ENCODE results near the gene NEK6.

The NEK6 gene

DNA sequence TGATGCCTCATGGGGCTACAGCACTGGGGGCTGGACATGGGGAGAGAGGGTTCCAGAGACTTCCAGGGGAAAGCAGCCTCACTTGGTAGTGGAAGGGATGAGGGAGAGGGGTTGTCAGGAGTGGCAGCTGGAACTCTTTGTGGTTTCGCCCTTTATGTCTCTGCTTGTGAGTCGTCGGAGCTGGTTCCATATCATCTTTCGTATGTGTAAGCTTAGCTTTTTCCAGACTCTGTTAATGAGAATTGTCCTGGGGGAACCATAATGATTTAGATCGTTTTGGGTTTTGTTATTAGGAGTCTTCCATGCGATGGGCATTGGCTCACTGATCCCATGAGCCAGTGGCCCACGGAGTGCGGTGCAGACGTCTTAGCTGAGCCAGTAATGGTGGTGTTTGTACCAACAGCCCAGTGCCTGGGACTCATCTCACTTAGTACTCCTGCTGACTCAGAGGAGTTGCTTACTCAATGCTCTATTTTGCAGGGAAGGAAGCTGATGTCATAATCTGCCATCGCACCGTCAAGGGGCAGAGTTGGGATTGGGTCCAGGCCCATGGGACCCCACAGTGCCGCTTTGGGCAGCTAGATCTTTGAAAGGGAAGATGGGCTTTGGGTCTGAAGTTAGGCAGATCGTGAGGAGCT, 48.5 kb downstream of the NEK6 start:
- no peak overlapping the region for H3K4me3 ChIP-seq (ENCODE audit: low read depth in 1 of 2, low read length in 2 of 2)
- H3K4me1 ChIP-seq (ENCODE audit: insufficient read depth, low read length): no peaks in the 10 kb centered on the region
- no peaks in the 10 kb centered on the region for H3K27me3 ChIP-seq (ENCODE audit: control insufficient read depth in 1 of 2, insufficient read depth in 2 of 2, low read length in 2 of 2)
- H3K9ac ChIP-seq (ENCODE audit: low read length): no peak overlapping the region
- H3K36me3 ChIP-seq (ENCODE audit: insufficient read depth, low read length): peaks cover 17% of the 10 kb centered on the region
- H3K27ac ChIP-seq (ENCODE audit: low read depth, low read length): no peak overlapping the region
- no peaks in the 10 kb centered on the region for H3K9me3 ChIP-seq (ENCODE audit: low read length)

- no peaks in the 10 kb centered on the region for H3K4me1 ChIP-seq (ENCODE audit: insufficient read depth, low read length)
- H3K27me3 ChIP-seq (ENCODE audit: control insufficient read depth in 1 of 2, insufficient read depth in 2 of 2, low read length in 2 of 2): no peaks in the 10 kb centered on the region
- no peak overlapping the region for H3K9ac ChIP-seq (ENCODE audit: low read length)
- no peak overlapping the region for H3K4me3 ChIP-seq (ENCODE audit: low read depth in 1 of 2, low read length in 2 of 2)
- no peak overlapping the region for H3K27ac ChIP-seq (ENCODE audit: low read depth, low read length)
- peaks cover 8% of the 10 kb centered on the region for H3K36me3 ChIP-seq (ENCODE audit: insufficient read depth, low read length)
- no peaks in the 10 kb centered on the region for H3K9me3 ChIP-seq (ENCODE audit: low read length)
Observed at GRCh38 chr9:124307379-124308030, 49.8 kb downstream of the NEK6 start.

DNA sequence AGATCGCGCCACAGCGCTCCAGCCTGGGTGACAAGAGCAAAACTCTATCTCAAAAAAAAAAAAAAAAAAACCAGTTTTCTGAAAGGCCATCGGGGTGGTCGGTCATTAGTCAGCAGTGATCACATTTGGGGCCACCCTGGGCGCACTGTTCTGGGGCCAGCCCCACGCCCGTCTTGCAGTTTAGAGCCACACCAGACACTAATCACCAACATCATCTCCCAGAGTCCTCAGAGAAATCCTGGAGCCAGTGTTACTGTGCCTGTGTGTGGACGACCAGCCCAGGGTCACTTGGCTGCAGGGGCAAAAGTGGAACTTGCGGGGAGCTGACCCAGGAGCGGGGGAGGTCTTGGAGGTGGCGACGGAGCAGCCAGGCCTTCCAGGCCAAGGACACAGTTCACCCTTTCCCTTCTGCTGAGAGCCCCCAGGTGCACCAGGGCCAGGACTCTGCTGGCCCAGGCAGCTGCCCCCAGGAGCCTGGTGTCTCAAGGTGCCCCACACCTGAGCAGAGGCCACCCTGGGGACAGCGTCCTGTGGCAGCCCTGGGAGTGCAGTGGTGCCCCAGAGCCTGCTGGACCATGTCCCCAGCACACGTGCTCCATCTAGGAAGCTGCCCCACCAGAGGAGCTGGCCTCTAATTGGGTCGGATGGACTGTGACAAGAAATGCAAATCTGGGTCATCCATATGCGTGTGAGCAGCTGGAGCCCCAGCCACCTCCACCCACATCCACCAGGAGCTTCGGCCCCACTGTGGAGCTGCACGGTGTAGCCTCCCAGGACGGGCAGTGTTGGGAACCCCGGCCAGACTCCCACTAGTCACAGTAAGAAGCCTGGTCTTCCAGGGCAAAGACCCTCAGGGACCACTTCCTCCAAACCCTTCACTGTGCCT, 51.1 kb downstream of the NEK6 start:
- Histone ChIP-seq H3K27ac (ENCODE audit: low read depth, low read length) (no peak overlapping the region), H3K36me3 (ENCODE audit: insufficient read depth, low read length) (peaks cover 8% of the 10 kb centered on the region), H3K4me1 (ENCODE audit: insufficient read depth, low read length) (no peaks in the 10 kb centered on the region)

DNA sequence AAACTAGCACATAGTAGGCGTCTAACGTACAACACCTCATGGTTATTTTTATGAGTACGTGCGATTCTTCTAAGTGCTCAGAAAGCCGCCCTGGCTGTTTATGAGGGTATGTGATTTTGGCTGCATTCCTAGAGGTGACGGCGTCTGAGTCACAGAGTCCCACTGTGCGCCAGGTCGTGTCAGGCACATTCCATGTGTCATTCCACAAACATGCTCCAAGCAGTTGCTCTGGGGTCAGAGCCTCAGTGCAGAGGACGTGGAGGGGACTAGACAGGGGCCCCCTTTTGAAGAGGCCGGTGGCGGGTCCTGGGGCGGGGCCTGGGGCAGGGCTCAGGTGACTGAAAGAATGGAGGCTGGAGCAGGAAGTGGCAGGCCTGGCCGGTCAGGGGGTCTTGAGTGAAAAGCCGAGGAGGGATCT, 51.9 kb downstream of the NEK6 start:
- H3K9ac ChIP-seq (ENCODE audit: low read length): no peak overlapping the region
- H3K9me3 ChIP-seq (ENCODE audit: low read length): no peaks in the 10 kb centered on the region
- no peaks in the 10 kb centered on the region for H3K27me3 ChIP-seq (ENCODE audit: control insufficient read depth in 1 of 2, insufficient read depth in 2 of 2, low read length in 2 of 2)
- H3K36me3 ChIP-seq (ENCODE audit: insufficient read depth, low read length): peaks cover 8% of the 10 kb centered on the region
- H3K4me3 ChIP-seq (ENCODE audit: low read depth in 1 of 2, low read length in 2 of 2): no peak overlapping the region
- no peak overlapping the region for H3K27ac ChIP-seq (ENCODE audit: low read depth, low read length)
- no peaks in the 10 kb centered on the region for H3K4me1 ChIP-seq (ENCODE audit: insufficient read depth, low read length)

More for the DNA sequence above, 51.1 kb downstream of the NEK6 start:
- Histone ChIP-seq H3K9ac (ENCODE audit: low read length) (no peak overlapping the region), H3K4me3 (ENCODE audit: low read depth in 1 of 2, low read length in 2 of 2) (no peak overlapping the region), H3K9me3 (ENCODE audit: low read length) (no peaks in the 10 kb centered on the region), H3K27me3 (ENCODE audit: control insufficient read depth in 1 of 2, insufficient read depth in 2 of 2, low read length in 2 of 2) (no peaks in the 10 kb centered on the region)

DNA sequence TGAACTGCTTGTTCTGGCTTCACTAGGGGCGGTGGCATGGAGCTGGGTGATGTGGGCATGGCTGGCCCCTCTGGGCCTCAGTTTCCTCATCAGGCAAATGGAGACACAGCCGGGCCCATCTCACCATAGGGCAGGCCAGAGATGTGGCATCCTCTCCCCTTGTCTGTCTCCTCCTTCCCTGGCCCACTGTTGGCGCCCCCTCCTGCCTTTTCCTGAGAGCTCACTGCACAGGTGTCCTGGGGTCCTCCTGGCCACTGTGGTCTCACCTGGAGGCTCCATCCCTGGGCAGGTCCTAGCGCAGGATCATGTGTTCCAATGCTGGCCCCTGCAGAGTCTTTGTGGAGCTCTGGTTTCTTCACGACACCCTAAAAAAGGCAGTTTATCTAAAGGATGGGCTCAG, 53.5 kb downstream of the NEK6 start:
- no peak overlapping the region for H3K27ac ChIP-seq (ENCODE audit: low read depth, low read length)
- no peaks in the 10 kb centered on the region for H3K27me3 ChIP-seq (ENCODE audit: control insufficient read depth in 1 of 2, insufficient read depth in 2 of 2, low read length in 2 of 2)
- H3K36me3 ChIP-seq (ENCODE audit: insufficient read depth, low read length): peaks cover 11% of the 10 kb centered on the region

DNA sequence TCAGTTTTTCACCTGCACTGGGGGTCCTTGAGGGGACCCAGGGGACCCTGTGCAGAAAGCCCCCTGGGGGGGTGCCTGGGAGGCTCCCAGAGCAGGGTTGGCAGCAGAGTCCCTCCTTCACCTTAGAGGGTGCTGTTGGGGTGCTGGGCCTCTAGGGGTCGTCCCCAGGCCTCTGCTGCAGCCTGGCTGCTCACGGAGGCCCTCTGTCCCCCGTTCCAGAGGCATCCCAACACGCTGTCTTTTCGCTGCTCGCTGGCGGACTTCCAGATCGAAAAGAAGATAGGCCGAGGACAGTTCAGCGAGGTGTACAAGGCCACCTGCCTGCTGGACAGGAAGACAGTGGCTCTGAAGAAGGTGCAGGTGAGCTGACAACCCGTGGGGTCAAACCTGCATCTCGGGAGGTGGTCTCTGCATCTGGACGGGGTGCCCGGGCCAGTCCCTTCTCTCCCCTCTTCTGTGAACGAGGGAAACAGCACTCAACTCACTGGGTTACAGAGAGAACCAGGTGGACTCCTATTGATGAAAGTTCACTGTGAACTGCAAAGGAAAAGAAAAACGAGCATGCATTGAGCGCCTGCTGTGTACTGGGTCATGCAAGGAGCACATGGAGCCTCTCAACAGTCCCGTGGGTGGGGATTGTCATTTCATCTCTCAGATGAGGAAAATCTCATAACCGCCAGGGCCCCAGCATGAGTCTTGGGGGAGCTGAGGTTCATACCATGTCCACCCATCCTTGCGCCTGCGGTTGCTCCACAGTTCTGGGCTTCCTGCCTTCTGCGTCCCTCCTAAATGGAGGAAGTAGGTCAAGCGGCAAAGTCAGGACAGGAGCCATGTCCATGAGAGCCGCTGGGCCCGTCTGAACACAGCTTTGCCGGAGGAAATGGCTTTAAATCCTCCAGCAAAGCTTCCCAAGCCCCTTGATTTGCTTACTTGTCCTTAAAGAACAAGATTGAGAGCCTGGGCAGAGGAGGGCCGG, 54.8 kb downstream of the NEK6 start:
- H3K9me3 ChIP-seq (ENCODE audit: low read length): no peaks in the 10 kb centered on the region
- H3K4me3 ChIP-seq (ENCODE audit: low read depth in 1 of 2, low read length in 2 of 2): no peak overlapping the region
- no peaks in the 10 kb centered on the region for H3K4me1 ChIP-seq (ENCODE audit: insufficient read depth, low read length)
- no peak overlapping the region for H3K27ac ChIP-seq (ENCODE audit: low read depth, low read length)
- no peak overlapping the region for H3K9ac ChIP-seq (ENCODE audit: low read length)
- peaks cover 9% of the 10 kb centered on the region for H3K36me3 ChIP-seq (ENCODE audit: insufficient read depth, low read length)
- no peaks in the 10 kb centered on the region for H3K27me3 ChIP-seq (ENCODE audit: control insufficient read depth in 1 of 2, insufficient read depth in 2 of 2, low read length in 2 of 2)

More for the DNA sequence above, 53.5 kb downstream of the NEK6 start:
- Histone ChIP-seq H3K9me3 (ENCODE audit: low read length) (no peaks in the 10 kb centered on the region), H3K4me3 (ENCODE audit: low read depth in 1 of 2, low read length in 2 of 2) (no peak overlapping the region), H3K9ac (ENCODE audit: low read length) (no peak overlapping the region), H3K4me1 (ENCODE audit: insufficient read depth, low read length) (no peaks in the 10 kb centered on the region)

DNA sequence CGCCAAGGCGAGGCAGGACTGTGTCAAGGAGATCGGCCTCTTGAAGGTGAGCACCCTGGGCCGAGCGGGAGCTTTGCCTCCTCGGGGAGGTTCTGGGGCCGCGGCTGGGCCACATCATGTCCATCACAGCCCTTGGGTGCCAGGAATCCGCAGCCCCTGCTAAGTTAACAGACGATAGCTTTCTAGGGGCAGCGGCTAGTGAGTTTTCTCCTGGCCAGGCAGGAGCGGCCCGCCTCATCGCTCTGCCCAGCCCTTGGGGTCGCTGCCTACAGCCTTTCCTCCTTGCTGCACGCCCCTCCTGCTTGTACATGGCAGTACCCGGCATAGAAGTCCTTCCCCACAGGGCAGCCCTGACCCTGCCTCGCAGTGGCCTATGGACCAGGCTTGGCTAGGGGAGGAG, 56.2 kb downstream of the NEK6 start:
- peaks cover 3% of the 10 kb centered on the region for H3K36me3 ChIP-seq (ENCODE audit: insufficient read depth, low read length)
- H3K4me1 ChIP-seq (ENCODE audit: insufficient read depth, low read length): no peaks in the 10 kb centered on the region
- no peak overlapping the region for H3K4me3 ChIP-seq (ENCODE audit: low read depth in 1 of 2, low read length in 2 of 2)
- H3K9me3 ChIP-seq (ENCODE audit: low read length): no peaks in the 10 kb centered on the region
- no peaks in the 10 kb centered on the region for H3K27me3 ChIP-seq (ENCODE audit: control insufficient read depth in 1 of 2, insufficient read depth in 2 of 2, low read length in 2 of 2)
- no peak overlapping the region for H3K9ac ChIP-seq (ENCODE audit: low read length)
- H3K27ac ChIP-seq (ENCODE audit: low read depth, low read length): no peak overlapping the region

GRCh38 chr9:124315882-124316281, 58.1 kb downstream of the NEK6 start:
- H3K36me3 ChIP-seq (ENCODE audit: insufficient read depth, low read length): peaks cover 3% of the 10 kb centered on the region
- no peak overlapping the region for H3K9ac ChIP-seq (ENCODE audit: low read length)
- peaks cover 8% of the 10 kb centered on the region for H3K4me1 ChIP-seq (ENCODE audit: insufficient read depth, low read length)
- no peak overlapping the region for H3K4me3 ChIP-seq (ENCODE audit: low read depth in 1 of 2, low read length in 2 of 2)
- H3K9me3 ChIP-seq (ENCODE audit: low read length): no peaks in the 10 kb centered on the region
- H3K27me3 ChIP-seq (ENCODE audit: control insufficient read depth in 1 of 2, insufficient read depth in 2 of 2, low read length in 2 of 2): no peaks in the 10 kb centered on the region
- no peak overlapping the region for H3K27ac ChIP-seq (ENCODE audit: low read depth, low read length)

DNA sequence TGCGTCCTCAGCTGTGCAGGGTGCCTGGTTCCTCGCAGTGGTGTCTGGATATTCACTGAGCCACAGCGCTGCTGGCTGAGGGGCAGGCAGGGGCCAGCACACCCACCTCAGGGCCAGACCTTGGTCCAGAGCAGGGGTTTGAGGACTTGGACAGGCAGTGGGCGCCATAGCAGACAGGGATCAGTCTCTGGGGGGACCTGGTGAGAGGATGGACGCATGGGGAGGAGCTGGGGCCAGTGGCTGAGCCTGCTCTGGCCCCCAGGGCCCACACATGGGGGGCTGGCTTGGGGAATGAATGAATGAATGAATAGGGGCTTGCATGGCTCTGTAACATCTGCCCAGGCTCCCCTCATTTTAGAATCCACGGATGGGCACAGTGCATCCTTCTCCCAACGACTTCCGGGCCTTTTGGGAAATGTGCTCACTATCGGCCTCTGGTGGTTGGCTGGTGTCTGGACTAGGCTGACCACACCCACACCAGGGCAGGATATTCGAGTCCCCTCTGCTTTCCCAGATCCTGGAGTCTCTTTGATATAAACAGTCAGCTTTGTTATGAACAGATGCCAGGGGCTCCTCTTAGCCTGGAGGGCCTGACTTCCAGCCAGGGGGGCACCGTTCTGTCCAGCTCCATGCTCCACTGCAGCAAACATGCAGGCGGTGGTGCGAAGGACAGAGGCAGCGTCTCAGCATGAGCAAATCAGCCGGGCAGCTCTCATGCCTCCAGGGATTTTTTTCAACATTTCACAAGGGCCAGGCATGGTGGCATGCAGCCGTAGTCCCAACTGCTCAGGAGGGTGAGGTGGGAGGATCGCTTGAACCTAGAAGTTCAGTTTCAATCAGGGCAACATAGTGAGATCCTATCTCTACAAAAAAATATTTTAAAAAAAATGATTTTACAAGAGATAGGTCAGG, 62.6 kb downstream of the NEK6 start:
- Histone ChIP-seq H3K27ac (ENCODE audit: low read depth, low read length) (no peak overlapping the region), H3K27me3 (ENCODE audit: control insufficient read depth in 1 of 2, insufficient read depth in 2 of 2, low read length in 2 of 2) (no peaks in the 10 kb centered on the region), H3K9ac (ENCODE audit: low read length) (no peak overlapping the region)

DNA sequence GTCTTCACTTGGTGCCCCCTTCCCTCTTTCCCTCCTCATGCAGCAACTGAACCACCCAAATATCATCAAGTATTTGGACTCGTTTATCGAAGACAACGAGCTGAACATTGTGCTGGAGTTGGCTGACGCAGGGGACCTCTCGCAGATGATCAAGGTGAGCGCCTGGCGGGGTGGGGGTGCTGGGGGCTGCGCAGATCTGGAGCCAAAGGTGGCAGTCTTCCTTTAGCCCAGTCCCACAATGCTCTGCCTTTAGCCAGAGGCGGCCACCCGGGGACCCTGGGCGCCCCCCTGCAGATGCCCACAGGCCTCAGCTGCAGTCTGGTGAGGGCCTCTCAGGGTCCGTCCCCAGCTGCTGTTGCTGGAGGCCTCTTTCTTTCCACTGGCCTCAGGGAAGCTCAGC, 63.7 kb downstream of the NEK6 start:
- peaks cover 8% of the 10 kb centered on the region for H3K4me1 ChIP-seq (ENCODE audit: insufficient read depth, low read length)
- no peak overlapping the region for H3K9ac ChIP-seq (ENCODE audit: low read length)
- peaks cover 13% of the 10 kb centered on the region for H3K36me3 ChIP-seq (ENCODE audit: insufficient read depth, low read length)
- no peak overlapping the region for H3K4me3 ChIP-seq (ENCODE audit: low read depth in 1 of 2, low read length in 2 of 2)
- no peak overlapping the region for H3K27ac ChIP-seq (ENCODE audit: low read depth, low read length)
- H3K27me3 ChIP-seq (ENCODE audit: control insufficient read depth in 1 of 2, insufficient read depth in 2 of 2, low read length in 2 of 2): no peaks in the 10 kb centered on the region
- no peaks in the 10 kb centered on the region for H3K9me3 ChIP-seq (ENCODE audit: low read length)

More for the DNA sequence above, 62.6 kb downstream of the NEK6 start:
- no peak overlapping the region for H3K4me3 ChIP-seq (ENCODE audit: low read depth in 1 of 2, low read length in 2 of 2)
- peaks cover 15% of the 10 kb centered on the region for H3K36me3 ChIP-seq (ENCODE audit: insufficient read depth, low read length)
- peaks cover 8% of the 10 kb centered on the region for H3K4me1 ChIP-seq (ENCODE audit: insufficient read depth, low read length)
- no peaks in the 10 kb centered on the region for H3K9me3 ChIP-seq (ENCODE audit: low read length)
